Duodenal mucosa (tissue), 2 donors: Measurements from ENCODE around the gene CX3CL1.
"Not testable (repeated sequence)": the region's sequence is repeated elsewhere in the genome, so short reads cannot be mapped to it uniquely, and the experiment has no call there.

Experiments
- H3K27ac ChIP-seq: one replicate; pipeline ENCODE4 v1.7.0; 2013; ENCODE audit warnings: low read depth, low read length
- H3K27me3 ChIP-seq, 2 donors: one replicate each; pipeline ENCODE4 v1.7.0; 2013; ENCODE audit warnings: low read length in 2 of 2, control low read depth in 1 of 2; ENCODE audit not compliant: insufficient read depth in 2 of 2, control insufficient read depth in 1 of 2
- H3K36me3 ChIP-seq, 2 donors: one replicate each; pipeline ENCODE4 v1.7.0; 2013; ENCODE audit warnings: low read length in 2 of 2, control low read depth in 1 of 2; ENCODE audit not compliant: insufficient read depth in 2 of 2, control insufficient read depth in 1 of 2
- H3K4me1 ChIP-seq, 2 donors: one replicate each; pipeline ENCODE4 v1.7.0; 2013; ENCODE audit warnings: low read length in 2 of 2, control low read depth in 1 of 2; ENCODE audit not compliant: insufficient read depth in 2 of 2, control insufficient read depth in 1 of 2
- H3K4me3 ChIP-seq, 2 donors: one replicate each; pipeline ENCODE4 v1.7.0; 2013; ENCODE audit warnings: low read length in 2 of 2, low read depth in 1 of 2
- H3K9ac ChIP-seq, 2 donors: one replicate each; pipeline ENCODE4 v1.7.0; 2013; ENCODE audit warnings: low read length in 2 of 2, low read depth in 1 of 2
- H3K9me3 ChIP-seq, 2 donors: one replicate each; pipeline ENCODE4 v1.7.0; 2013; ENCODE audit warnings: low read length in 2 of 2, control low read depth in 1 of 2; ENCODE audit not compliant: control insufficient read depth in 1 of 2

Gene CX3CL1

DNA sequence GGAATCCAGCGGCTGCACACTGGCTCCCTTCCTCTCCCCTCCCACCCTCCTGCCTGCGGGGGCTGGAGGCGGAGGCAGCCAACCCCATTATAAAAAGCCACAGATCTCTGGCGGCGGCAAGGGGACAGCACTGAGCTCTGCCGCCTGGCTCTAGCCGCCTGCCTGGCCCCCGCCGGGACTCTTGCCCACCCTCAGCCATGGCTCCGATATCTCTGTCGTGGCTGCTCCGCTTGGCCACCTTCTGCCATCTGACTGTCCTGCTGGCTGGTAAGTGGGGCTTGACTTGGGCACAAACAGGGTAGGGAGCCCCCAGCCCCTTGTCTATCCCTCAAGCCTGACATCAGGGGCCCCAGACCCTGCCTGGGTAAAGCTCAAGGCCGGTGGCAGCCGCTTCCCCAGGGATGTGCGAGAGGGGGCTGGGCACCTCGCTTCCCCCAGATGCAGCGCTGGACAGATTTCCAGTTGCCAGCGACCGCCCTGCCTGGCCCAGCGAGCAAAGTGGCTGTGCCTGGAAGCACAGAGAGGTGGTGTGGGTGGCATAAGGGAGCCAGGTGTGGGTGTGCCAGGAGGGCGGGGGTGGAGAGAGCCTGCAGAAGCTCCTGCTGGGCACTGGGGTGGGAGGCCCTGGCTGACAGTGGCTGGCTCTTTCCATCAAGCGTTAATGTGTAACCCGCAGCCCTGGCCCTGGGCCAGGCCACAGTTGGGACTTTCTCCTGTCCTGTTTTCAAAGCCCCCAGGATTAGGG, at the start of gene CX3CL1:
CX3CL1 (plus strand) TSS at position 119 of the 745 bp plus-strand sequence; CDS start at position 198, 79 bp downstream.
- Histone ChIP-seq H3K36me3 (no peaks in the 10 kb centered on the region), H3K9me3 (no peaks in the 10 kb centered on the region), H3K27ac (peak within 1 kb of the TSS; percentile 82), H3K9ac (peak within 1 kb of the TSS; percentile 36 to 39), H3K27me3 (no peaks in the 10 kb centered on the region), H3K4me3 (peak within 1 kb of the TSS; percentile 55 to 58), H3K4me1 (peaks cover 9 to 20% of the 10 kb centered on the region in 2 donors)

DNA sequence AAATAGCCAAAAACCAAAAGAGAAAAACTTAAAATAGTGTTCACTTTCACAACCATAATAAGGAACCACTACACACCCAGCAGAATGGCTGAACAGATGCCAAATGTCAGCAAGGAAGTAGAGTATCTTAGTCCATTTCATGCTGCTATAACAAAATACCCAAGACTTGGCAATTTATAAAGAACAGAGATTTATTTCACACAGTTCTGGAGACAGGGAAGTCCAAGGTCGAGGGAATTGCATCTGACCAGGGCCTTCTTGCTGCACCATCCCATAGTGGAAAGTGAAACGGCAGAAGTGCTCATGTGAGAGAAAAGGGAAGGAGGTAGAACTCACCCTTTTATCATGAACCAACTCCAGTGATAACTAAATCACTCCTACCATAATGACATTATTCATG, 47.5 kb upstream of the CX3CL1 start:
- no peak overlapping the region for H3K9ac ChIP-seq

GRCh38 chr16:57325458-57325857, 46.8 kb upstream of the CX3CL1 start:
- Histone ChIP-seq H3K36me3 (no peaks in the 10 kb centered on the region), H3K27me3 (no peaks in the 10 kb centered on the region), H3K4me3 (no peak overlapping the region), H3K4me1 (no peaks in the 10 kb centered on the region), H3K9me3 (no peaks in the 10 kb centered on the region), H3K27ac (no peak overlapping the region), H3K9ac (no peak overlapping the region)

More for the DNA sequence above, 47.5 kb upstream of the CX3CL1 start:
- Histone ChIP-seq H3K9me3 (no peaks in the 10 kb centered on the region), H3K4me3 (no peak overlapping the region), H3K27me3 (no peaks in the 10 kb centered on the region), H3K27ac (no peak overlapping the region), H3K36me3 (no peaks in the 10 kb centered on the region), H3K4me1 (no peaks in the 10 kb centered on the region)

DNA sequence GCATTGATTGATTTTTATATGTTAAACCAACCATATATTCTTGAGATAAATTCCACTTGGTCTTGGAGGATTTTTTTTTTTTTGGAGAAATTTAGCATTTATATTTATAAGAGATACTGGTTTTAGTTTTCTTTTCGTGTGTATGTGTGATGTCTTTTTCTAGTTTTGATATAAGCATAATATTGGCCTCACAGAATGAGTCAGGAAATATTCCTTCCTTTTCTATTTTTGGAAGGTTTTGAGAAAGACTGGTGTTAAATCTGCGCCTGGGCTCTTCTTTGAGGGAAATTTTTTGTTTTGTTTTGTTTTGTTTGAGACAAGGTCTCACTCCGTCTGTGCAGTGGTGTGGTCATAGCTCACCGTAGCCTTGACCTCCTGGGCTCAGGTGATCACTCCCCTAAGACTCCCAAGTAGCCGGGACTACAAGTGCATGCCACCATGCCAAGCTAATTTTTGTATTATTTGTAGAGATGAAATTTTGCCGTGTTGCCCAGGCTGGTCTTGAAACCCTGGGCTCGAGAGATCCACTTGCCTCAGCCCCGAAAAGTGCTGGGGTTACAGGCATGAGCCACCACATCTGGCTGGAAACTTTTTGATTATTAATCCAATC, 42.5 kb upstream of the CX3CL1 start:
- no peaks in the 10 kb centered on the region for H3K27me3 ChIP-seq
- H3K9me3 ChIP-seq, result no peaks in the 10 kb centered on the region
- H3K27ac ChIP-seq, result no peak overlapping the region
- no peaks in the 10 kb centered on the region for H3K4me1 ChIP-seq
- no peaks in the 10 kb centered on the region for H3K36me3 ChIP-seq
- H3K9ac ChIP-seq, result no peak overlapping the region
- H3K4me3 ChIP-seq, result no peak overlapping the region

GRCh38 chr16:57331355-57331754, 40.9 kb upstream of the CX3CL1 start:
- Histone ChIP-seq H3K36me3 (no peaks in the 10 kb centered on the region), H3K4me1 (no peaks in the 10 kb centered on the region), H3K27ac (no peak overlapping the region), H3K27me3 (no peaks in the 10 kb centered on the region), H3K9me3 (no peaks in the 10 kb centered on the region), H3K4me3 (no peak overlapping the region), H3K9ac (no peak overlapping the region)

GRCh38 chr16:57333402-57333801, 38.9 kb upstream of the CX3CL1 start:
- Histone ChIP-seq H3K36me3 (no peaks in the 10 kb centered on the region), H3K9me3 (no peaks in the 10 kb centered on the region), H3K27me3 (no peaks in the 10 kb centered on the region), H3K27ac (no peak overlapping the region), H3K4me1 (no peaks in the 10 kb centered on the region), H3K4me3 (no peak overlapping the region), H3K9ac (no peak overlapping the region)

- no peak overlapping the region for H3K9ac ChIP-seq
- no peaks in the 10 kb centered on the region for H3K9me3 ChIP-seq
- no peaks in the 10 kb centered on the region for H3K36me3 ChIP-seq
- no peak overlapping the region for H3K4me3 ChIP-seq
- H3K27me3 ChIP-seq, result no peaks in the 10 kb centered on the region
- no peak overlapping the region for H3K27ac ChIP-seq
- H3K4me1 ChIP-seq, result no peaks in the 10 kb centered on the region
Measured at GRCh38 chr16:57335366-57335765, 36.9 kb upstream of the CX3CL1 start.

GRCh38 chr16:57341062-57341440, 31.2 kb upstream of the CX3CL1 start:
- Histone ChIP-seq H3K27me3 (no peaks in the 10 kb centered on the region), H3K4me3 (no peak overlapping the region), H3K9ac (no peak overlapping the region), H3K9me3 (no peaks in the 10 kb centered on the region), H3K27ac (no peak overlapping the region), H3K36me3 (no peaks in the 10 kb centered on the region), H3K4me1 (peaks cover 0 to 10% of the 10 kb centered on the region in 2 donors)

DNA sequence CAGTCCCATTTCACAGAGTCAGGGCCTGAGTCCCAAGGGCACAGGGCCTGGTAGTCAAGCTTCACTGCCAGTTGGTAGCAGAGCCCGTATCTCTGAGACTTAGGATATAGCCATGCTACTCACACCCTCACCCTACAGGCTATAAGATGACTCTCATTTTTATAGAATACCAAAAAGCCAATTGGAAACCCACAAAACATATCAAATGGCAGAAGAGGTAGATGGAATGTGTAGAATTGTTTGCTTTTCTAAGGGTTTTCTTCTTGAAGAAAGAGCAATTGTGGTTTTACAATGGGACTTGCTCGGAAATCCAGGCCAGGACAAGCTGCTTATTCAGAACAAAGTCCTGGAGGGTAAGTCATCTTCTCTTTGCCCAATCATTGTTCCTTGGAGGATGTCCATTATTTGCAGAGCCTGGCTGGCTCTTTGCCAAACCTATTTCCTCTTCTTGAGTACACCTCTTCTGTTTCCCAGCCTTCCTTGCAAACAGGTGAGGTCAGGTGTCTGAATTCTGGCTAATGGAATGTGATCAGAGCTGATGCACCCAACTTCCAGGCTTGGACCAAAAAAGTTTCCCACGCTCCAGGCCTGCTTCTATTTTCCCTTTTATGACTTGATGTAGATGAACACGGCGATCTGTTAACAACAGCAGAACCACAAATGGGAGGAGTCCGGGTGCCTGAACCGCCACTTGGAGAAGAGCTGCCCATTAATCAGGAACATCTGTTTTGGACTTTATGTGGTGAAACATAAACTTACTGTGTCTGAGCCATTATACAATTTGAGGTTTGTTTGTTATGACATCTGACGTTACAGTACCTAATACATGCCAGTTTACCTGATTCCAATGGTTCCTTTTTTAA, 30.6 kb upstream of the CX3CL1 start:
- H3K9ac ChIP-seq, result no peak overlapping the region
- no peaks in the 10 kb centered on the region for H3K27me3 ChIP-seq
- H3K27ac ChIP-seq, result no peak overlapping the region
- H3K4me3 ChIP-seq, result no peak overlapping the region
- H3K4me1 ChIP-seq, result peaks cover 0 to 10% of the 10 kb centered on the region in 2 donors
- no peaks in the 10 kb centered on the region for H3K9me3 ChIP-seq
- H3K36me3 ChIP-seq, result no peaks in the 10 kb centered on the region

GRCh38 chr16:57342606-57343005, 29.7 kb upstream of the CX3CL1 start:
- H3K36me3 ChIP-seq, H3K4me3 ChIP-seq, H3K27me3 ChIP-seq, H3K9ac ChIP-seq, H3K9me3 ChIP-seq, H3K27ac ChIP-seq: not testable (repeated sequence)
- peaks cover 0 to 10% of the 10 kb centered on the region in 2 donors for H3K4me1 ChIP-seq
